ENCODE measurements around the gene SEPSECS. TPM values are rescaled to one million over a fixed set of nuclear protein-coding genes. Genes with fewer than 3 reads are reported as not detected.

SEPSECS gene
- total RNA-seq, 1 experiment from 2014 or later = 10.6 TPM

DNA sequence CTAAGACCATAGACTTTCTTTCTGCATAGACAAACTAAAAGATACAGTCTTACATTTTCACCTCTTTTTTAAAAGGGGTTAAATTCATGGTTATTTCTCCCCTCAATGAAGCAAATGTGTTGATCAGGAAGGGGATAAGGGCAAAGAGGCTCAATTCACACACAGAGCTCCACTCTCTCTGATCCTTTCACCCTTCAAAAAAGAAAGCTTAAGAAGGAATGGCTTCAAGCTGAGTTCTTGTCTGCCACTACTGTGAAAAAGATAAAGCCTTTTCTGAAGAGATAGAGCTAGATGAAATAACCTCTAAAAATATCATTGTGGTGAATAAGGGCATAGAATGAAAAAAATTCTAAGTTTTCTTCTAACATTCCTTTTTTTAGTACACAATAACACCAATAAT, 28.3 kb downstream of the SEPSECS start:
- H3K27ac ChIP-seq (ENCODE audit: low read depth, low read length) = no peak overlapping the region
- RAD21 ChIA-PET (ENCODE audit: low non-redundant PET in 1 of 2, low total read pairs in 2 of 2, uncharacterized antibody in 2 of 2, unreplicated experiment in 2 of 2) = no interaction called here
- no peaks in the 10 kb centered on the region for H3K79me2 ChIP-seq (ENCODE audit: insufficient read depth, low read length)
- intact Hi-C loops (cut with micrococcal nuclease) = no loop called here
- no peak overlapping the region for H2AFZ ChIP-seq (ENCODE audit: low read depth, low read length, poor library complexity, severe bottlenecking)
- no peaks in the 10 kb centered on the region for H3K9me3 ChIP-seq (ENCODE audit: control insufficient read depth in 1 of 2, insufficient read depth in 1 of 2, low read depth in 1 of 2, low read length in 2 of 2)
- no TSS peak for BruUV-seq (replicated peaks)
- TF ChIP-seq MAX (IDR thresholded peaks at IDR 0.05) = no peak
- DNase-seq (ENCODE audit: low read depth, low spot score) (no peak), ATAC-seq (no peak)
- no peaks in the 10 kb centered on the region for H3K36me3 ChIP-seq (ENCODE audit: control insufficient read depth in 1 of 2, insufficient read depth in 2 of 2, low read length in 2 of 2)
- no peaks in the 10 kb centered on the region for H3K27me3 ChIP-seq (ENCODE audit: insufficient read depth, low read length)
- H3K9me2 ChIP-seq (ENCODE audit: insufficient read depth) = no peaks in the 10 kb centered on the region
- no peak overlapping the region for H3K4me3 ChIP-seq (replicated peaks in 1 of 2; ENCODE audit: low read depth in 1 of 2, low read length in 2 of 2)
- H3K9ac ChIP-seq (ENCODE audit: low read length) = no peak overlapping the region
- POLR2A ChIA-PET = no interaction called here
- CTCF ChIA-PET = interaction anchor here (1.7 kb wide), 1 partner anchor 13 kb away, joined by 8 read pairs; no protein-coding TSS in a partner anchor
- H3K4me2 ChIP-seq (ENCODE audit: low read length) = no peak overlapping the region
- H4K20me1 ChIP-seq (ENCODE audit: insufficient read depth) = no peaks in the 10 kb centered on the region
- no peaks in the 10 kb centered on the region for H3K4me1 ChIP-seq (ENCODE audit: control insufficient read depth in 1 of 2, insufficient read depth in 2 of 2, low read length in 2 of 2)

- ChIA-PET POLR2A (no interaction called here), RAD21 (ENCODE audit: low non-redundant PET in 1 of 2, low total read pairs in 2 of 2, uncharacterized antibody in 2 of 2, unreplicated experiment in 2 of 2) (no interaction called here), CTCF (interaction anchor here (0.7 to 1.0 kb wide), 2 partner anchors 13 to 236 kb away, joined by 3 read pairs; no protein-coding TSS in a partner anchor)
- no peaks in the 10 kb centered on the region for H4K20me1 ChIP-seq (ENCODE audit: insufficient read depth)
- H3K9ac ChIP-seq (ENCODE audit: low read length) = no peak overlapping the region
- no peak overlapping the region for H3K27ac ChIP-seq (ENCODE audit: low read depth, low read length)
- no peak overlapping the region for H2AFZ ChIP-seq (ENCODE audit: low read depth, low read length, poor library complexity, severe bottlenecking)
- no TSS peak for BruUV-seq (replicated peaks)
- no peaks in the 10 kb centered on the region for H3K9me3 ChIP-seq (ENCODE audit: control insufficient read depth in 1 of 2, insufficient read depth in 1 of 2, low read depth in 1 of 2, low read length in 2 of 2)
- H3K9me2 ChIP-seq (ENCODE audit: insufficient read depth) = no peaks in the 10 kb centered on the region
- no peaks in the 10 kb centered on the region for H3K27me3 ChIP-seq (ENCODE audit: insufficient read depth, low read length)
- H3K4me2 ChIP-seq (ENCODE audit: low read length) = no peak overlapping the region
- no peaks in the 10 kb centered on the region for H3K4me1 ChIP-seq (ENCODE audit: control insufficient read depth in 1 of 2, insufficient read depth in 2 of 2, low read length in 2 of 2)
- ATAC-seq (no peak), DNase-seq (ENCODE audit: low read depth, low spot score) (no peak)
- H3K4me3 ChIP-seq (replicated peaks in 1 of 2; ENCODE audit: low read depth in 1 of 2, low read length in 2 of 2) = no peak overlapping the region
- H3K79me2 ChIP-seq (ENCODE audit: insufficient read depth, low read length) = no peaks in the 10 kb centered on the region
- intact Hi-C loops (cut with micrococcal nuclease) = no loop called here
- H3K36me3 ChIP-seq (ENCODE audit: control insufficient read depth in 1 of 2, insufficient read depth in 2 of 2, low read length in 2 of 2) = no peaks in the 10 kb centered on the region
- TF ChIP-seq ZNF274 (IDR thresholded peaks at IDR 0.05; ENCODE audit: low read depth, low read length) (no peak), JUND (IDR thresholded peaks at IDR 0.05) (no peak), EZH2 (IDR thresholded peaks at IDR 0.05) (no peak), POLR2A (IDR thresholded peaks at IDR 0.05; ENCODE audit: borderline replicate concordance, extremely low read depth, insufficient read depth, insufficient read length) (no peak), CEBPB (IDR thresholded peaks at IDR 0.05; ENCODE audit: low read depth) (no peak), CTCF (IDR thresholded peaks at IDR 0.05 in 2 of 3, conservative IDR thresholded peaks at IDR 0.05 in 1 of 3; ENCODE audit: borderline replicate concordance in 1 of 3, insufficient read depth in 1 of 3, low read depth in 2 of 3, low read length in 2 of 3) (no peak), RAD21 (IDR thresholded peaks at IDR 0.05; ENCODE audit: low read depth) (no peak), MAX (IDR thresholded peaks at IDR 0.05) (no peak)
- TF ChIP-seq, protein P1, sequence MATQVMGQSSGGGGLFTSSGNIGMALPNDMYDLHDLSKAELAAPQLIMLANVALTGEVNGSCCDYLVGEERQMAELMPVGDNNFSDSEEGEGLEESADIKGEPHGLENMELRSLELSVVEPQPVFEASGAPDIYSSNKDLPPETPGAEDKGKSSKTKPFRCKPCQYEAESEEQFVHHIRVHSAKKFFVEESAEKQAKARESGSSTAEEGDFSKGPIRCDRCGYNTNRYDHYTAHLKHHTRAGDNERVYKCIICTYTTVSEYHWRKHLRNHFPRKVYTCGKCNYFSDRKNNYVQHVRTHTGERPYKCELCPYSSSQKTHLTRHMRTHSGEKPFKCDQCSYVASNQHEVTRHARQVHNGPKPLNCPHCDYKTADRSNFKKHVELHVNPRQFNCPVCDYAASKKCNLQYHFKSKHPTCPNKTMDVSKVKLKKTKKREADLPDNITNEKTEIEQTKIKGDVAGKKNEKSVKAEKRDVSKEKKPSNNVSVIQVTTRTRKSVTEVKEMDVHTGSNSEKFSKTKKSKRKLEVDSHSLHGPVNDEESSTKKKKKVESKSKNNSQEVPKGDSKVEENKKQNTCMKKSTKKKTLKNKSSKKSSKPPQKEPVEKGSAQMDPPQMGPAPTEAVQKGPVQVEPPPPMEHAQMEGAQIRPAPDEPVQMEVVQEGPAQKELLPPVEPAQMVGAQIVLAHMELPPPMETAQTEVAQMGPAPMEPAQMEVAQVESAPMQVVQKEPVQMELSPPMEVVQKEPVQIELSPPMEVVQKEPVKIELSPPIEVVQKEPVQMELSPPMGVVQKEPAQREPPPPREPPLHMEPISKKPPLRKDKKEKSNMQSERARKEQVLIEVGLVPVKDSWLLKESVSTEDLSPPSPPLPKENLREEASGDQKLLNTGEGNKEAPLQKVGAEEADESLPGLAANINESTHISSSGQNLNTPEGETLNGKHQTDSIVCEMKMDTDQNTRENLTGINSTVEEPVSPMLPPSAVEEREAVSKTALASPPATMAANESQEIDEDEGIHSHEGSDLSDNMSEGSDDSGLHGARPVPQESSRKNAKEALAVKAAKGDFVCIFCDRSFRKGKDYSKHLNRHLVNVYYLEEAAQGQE (IDR thresholded peaks at IDR 0.05; ENCODE audit: low read depth) = no peak
- TF ChIP-seq, protein P2, sequence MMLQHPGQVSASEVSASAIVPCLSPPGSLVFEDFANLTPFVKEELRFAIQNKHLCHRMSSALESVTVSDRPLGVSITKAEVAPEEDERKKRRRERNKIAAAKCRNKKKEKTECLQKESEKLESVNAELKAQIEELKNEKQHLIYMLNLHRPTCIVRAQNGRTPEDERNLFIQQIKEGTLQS (IDR thresholded peaks at IDR 0.05) = no peak
- TF ChIP-seq, protein P3, sequence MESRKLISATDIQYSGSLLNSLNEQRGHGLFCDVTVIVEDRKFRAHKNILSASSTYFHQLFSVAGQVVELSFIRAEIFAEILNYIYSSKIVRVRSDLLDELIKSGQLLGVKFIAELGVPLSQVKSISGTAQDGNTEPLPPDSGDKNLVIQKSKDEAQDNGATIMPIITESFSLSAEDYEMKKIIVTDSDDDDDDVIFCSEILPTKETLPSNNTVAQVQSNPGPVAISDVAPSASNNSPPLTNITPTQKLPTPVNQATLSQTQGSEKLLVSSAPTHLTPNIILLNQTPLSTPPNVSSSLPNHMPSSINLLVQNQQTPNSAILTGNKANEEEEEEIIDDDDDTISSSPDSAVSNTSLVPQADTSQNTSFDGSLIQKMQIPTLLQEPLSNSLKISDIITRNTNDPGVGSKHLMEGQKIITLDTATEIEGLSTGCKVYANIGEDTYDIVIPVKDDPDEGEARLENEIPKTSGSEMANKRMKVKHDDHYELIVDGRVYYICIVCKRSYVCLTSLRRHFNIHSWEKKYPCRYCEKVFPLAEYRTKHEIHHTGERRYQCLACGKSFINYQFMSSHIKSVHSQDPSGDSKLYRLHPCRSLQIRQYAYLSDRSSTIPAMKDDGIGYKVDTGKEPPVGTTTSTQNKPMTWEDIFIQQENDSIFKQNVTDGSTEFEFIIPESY (IDR thresholded peaks at IDR 0.05; ENCODE audit: extremely low read depth, insufficient replicate concordance, low read length) = no peak
Observed at GRCh38 chr4:25131381-25131780, 28.9 kb downstream of the SEPSECS start.

Measured in HCT116 (cell line).